ENCODE results near the gene SPSB3.

SPSB3 gene

DNA sequence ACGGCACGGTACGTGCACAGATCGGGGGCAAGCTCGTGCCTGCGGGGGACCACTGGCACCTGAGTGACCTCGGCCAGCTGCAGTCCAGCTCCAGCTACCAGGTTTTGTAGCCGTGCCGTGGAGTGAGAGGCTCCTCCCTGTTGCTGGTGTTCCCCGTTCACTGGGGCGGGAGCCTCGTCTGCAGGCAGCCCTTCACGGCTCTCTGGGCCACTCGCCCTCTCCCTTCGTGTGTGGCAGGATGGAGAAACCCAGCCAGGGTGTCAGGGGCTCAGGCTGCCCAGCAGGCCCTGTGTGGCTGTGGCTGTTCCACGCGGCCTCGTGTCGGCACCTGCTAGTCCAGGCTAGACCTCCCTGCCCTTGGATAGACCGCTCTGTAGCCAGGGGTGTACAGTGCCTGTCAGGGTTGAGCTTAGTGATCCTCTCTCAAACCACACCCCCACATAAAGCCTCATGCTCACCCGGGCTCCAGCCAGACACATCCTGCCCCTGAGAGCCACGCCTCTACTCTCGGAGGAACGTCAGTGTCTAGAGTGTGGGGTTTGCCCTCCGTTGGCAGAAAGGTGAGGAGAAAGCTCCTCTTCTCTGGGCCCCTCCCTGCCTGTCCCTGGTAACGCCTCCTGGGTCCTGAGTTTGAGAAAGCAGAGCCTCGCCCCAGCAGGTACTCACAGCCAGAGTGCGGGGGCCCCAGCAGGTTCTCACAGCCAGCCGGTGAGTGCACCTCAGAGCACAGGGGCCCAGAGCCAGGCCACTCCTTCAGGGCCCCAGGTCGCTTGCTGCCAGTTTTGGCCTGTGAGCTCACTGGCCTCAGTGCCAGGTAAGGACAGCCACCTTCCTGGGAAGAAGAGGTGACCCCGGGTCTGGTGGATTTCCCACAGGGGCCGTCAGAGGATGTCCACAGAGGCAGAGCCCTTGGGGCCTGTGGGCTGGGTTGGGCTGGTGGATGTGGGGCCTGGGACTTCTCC, 38.7 kb downstream of the SPSB3 start:
- H3K9ac ChIP-seq (ENCODE audit: low read length) = no peak overlapping the region
- H2AK5ac ChIP-seq (ENCODE audit: low read length) = no peak overlapping the region
- H4K5ac ChIP-seq (ENCODE audit: low read length) = no peak overlapping the region
- no peak overlapping the region for H4K8ac ChIP-seq (ENCODE audit: low read depth, low read length)
- no peaks in the 10 kb centered on the region for H3K27me3 ChIP-seq (ENCODE audit: insufficient read depth, low read length, poor library complexity)
- H3K18ac ChIP-seq (ENCODE audit: low read length) = no peak overlapping the region
- H3K27ac ChIP-seq (ENCODE audit: low read depth, low read length) = no peak overlapping the region
- no peak overlapping the region for H3K4me3 ChIP-seq (ENCODE audit: low read length)
- H3K4ac ChIP-seq (ENCODE audit: low read depth, low read length) = no peak overlapping the region
- H3K36me3 ChIP-seq (ENCODE audit: control insufficient read depth, insufficient read depth, low read length) = no peaks in the 10 kb centered on the region
- no peaks in the 10 kb centered on the region for H3K79me1 ChIP-seq (ENCODE audit: low read length)
- H3K56ac ChIP-seq (ENCODE audit: low read length) = no peak overlapping the region
- H3K4me1 ChIP-seq (ENCODE audit: control insufficient read depth, low read depth, low read length) = no peaks in the 10 kb centered on the region
- no peak for DNase-seq
- H3K79me2 ChIP-seq (ENCODE audit: control insufficient read depth, insufficient read depth, low read length) = no peaks in the 10 kb centered on the region
- no peak overlapping the region for H3K23ac ChIP-seq (ENCODE audit: low read length)
- no CpG with 5 or more reads among the region's 32 CpGs for WGBS (ENCODE audit: extremely low coverage, insufficient coverage, low lambda C conversion rate)
- H2BK5ac ChIP-seq (ENCODE audit: low read length) = no peak overlapping the region
- H2BK120ac ChIP-seq (ENCODE audit: low read depth, low read length) = no peak overlapping the region
- no peak overlapping the region for H2BK15ac ChIP-seq (replicated peaks; ENCODE audit: low read depth)
- no peak overlapping the region for H3K4me2 ChIP-seq (ENCODE audit: low read length)

- no CpG with 5 or more reads among the region's 19 CpGs for WGBS (ENCODE audit: extremely low coverage, insufficient coverage, low lambda C conversion rate)
- DNase-seq = no peak
- Histone ChIP-seq H4K8ac (ENCODE audit: low read depth, low read length) (no peak overlapping the region), H3K4me3 (ENCODE audit: low read length) (no peak overlapping the region), H3K18ac (ENCODE audit: low read length) (no peak overlapping the region), H3K4ac (ENCODE audit: low read depth, low read length) (no peak overlapping the region), H3K9ac (ENCODE audit: low read length) (no peak overlapping the region), H4K5ac (ENCODE audit: low read length) (no peak overlapping the region), H3K36me3 (ENCODE audit: control insufficient read depth, insufficient read depth, low read length) (no peaks in the 10 kb centered on the region), H3K4me2 (ENCODE audit: low read length) (no peak overlapping the region), H2AK5ac (ENCODE audit: low read length) (no peak overlapping the region), H3K79me2 (ENCODE audit: control insufficient read depth, insufficient read depth, low read length) (no peaks in the 10 kb centered on the region), H2BK120ac (ENCODE audit: low read depth, low read length) (no peak overlapping the region), H3K27me3 (ENCODE audit: insufficient read depth, low read length, poor library complexity) (no peaks in the 10 kb centered on the region), H3K79me1 (ENCODE audit: low read length) (no peaks in the 10 kb centered on the region), H2BK5ac (ENCODE audit: low read length) (no peak overlapping the region), H3K23ac (ENCODE audit: low read length) (no peak overlapping the region), H3K4me1 (ENCODE audit: control insufficient read depth, low read depth, low read length) (no peaks in the 10 kb centered on the region), H3K56ac (ENCODE audit: low read length) (no peak overlapping the region), H3K27ac (ENCODE audit: low read depth, low read length) (no peak overlapping the region), H2BK15ac (replicated peaks; ENCODE audit: low read depth) (no peak overlapping the region)
These were observed 40.7 kb downstream of the SPSB3 start for GRCh38 chr16:1741553-1742165.

GRCh38 chr16:1740781-1741490, 41.4 kb downstream of the SPSB3 start:
- no peak overlapping the region for H3K9ac ChIP-seq (ENCODE audit: low read length)
- H3K4me2 ChIP-seq (ENCODE audit: low read length) = no peak overlapping the region
- no peaks in the 10 kb centered on the region for H3K79me2 ChIP-seq (ENCODE audit: control insufficient read depth, insufficient read depth, low read length)
- H3K23ac ChIP-seq (ENCODE audit: low read length) = no peak overlapping the region
- no peak overlapping the region for H2BK5ac ChIP-seq (ENCODE audit: low read length)
- H3K4ac ChIP-seq (ENCODE audit: low read depth, low read length) = no peak overlapping the region
- no peak overlapping the region for H2BK15ac ChIP-seq (replicated peaks; ENCODE audit: low read depth)
- no peak overlapping the region for H4K8ac ChIP-seq (ENCODE audit: low read depth, low read length)
- H3K56ac ChIP-seq (ENCODE audit: low read length) = no peak overlapping the region
- H3K18ac ChIP-seq (ENCODE audit: low read length) = no peak overlapping the region
- H2BK120ac ChIP-seq (ENCODE audit: low read depth, low read length) = no peak overlapping the region
- no peak overlapping the region for H3K27ac ChIP-seq (ENCODE audit: low read depth, low read length)
- H2AK5ac ChIP-seq (ENCODE audit: low read length) = no peak overlapping the region
- DNase-seq = no peak
- H4K5ac ChIP-seq (ENCODE audit: low read length) = no peak overlapping the region
- no CpG with 5 or more reads among the region's 30 CpGs for WGBS (ENCODE audit: extremely low coverage, insufficient coverage, low lambda C conversion rate)
- no peak overlapping the region for H3K4me3 ChIP-seq (ENCODE audit: low read length)
- no peaks in the 10 kb centered on the region for H3K4me1 ChIP-seq (ENCODE audit: control insufficient read depth, low read depth, low read length)
- H3K36me3 ChIP-seq (ENCODE audit: control insufficient read depth, insufficient read depth, low read length) = no peaks in the 10 kb centered on the region
- H3K27me3 ChIP-seq (ENCODE audit: insufficient read depth, low read length, poor library complexity) = no peaks in the 10 kb centered on the region
- no peaks in the 10 kb centered on the region for H3K79me1 ChIP-seq (ENCODE audit: low read length)

- no peak overlapping the region for H2AK5ac ChIP-seq (ENCODE audit: low read length)
- H3K36me3 ChIP-seq (ENCODE audit: control insufficient read depth, insufficient read depth, low read length) = no peaks in the 10 kb centered on the region
- H3K23ac ChIP-seq (ENCODE audit: low read length) = no peak overlapping the region
- no peak overlapping the region for H4K8ac ChIP-seq (ENCODE audit: low read depth, low read length)
- no peak overlapping the region for H3K9ac ChIP-seq (ENCODE audit: low read length)
- H3K18ac ChIP-seq (ENCODE audit: low read length) = no peak overlapping the region
- H3K4me1 ChIP-seq (ENCODE audit: control insufficient read depth, low read depth, low read length) = no peaks in the 10 kb centered on the region
- H2BK120ac ChIP-seq (ENCODE audit: low read depth, low read length) = no peak overlapping the region
- no peaks in the 10 kb centered on the region for H3K79me1 ChIP-seq (ENCODE audit: low read length)
- no peak overlapping the region for H3K4me3 ChIP-seq (ENCODE audit: low read length)
- no peak overlapping the region for H2BK5ac ChIP-seq (ENCODE audit: low read length)
- WGBS (ENCODE audit: extremely low coverage, insufficient coverage, low lambda C conversion rate) = no CpG with 5 or more reads among the region's 33 CpGs
- H3K4ac ChIP-seq (ENCODE audit: low read depth, low read length) = no peak overlapping the region
- H3K27me3 ChIP-seq (ENCODE audit: insufficient read depth, low read length, poor library complexity) = no peaks in the 10 kb centered on the region
- no peak for DNase-seq
- no peak overlapping the region for H4K5ac ChIP-seq (ENCODE audit: low read length)
- no peaks in the 10 kb centered on the region for H3K79me2 ChIP-seq (ENCODE audit: control insufficient read depth, insufficient read depth, low read length)
- no peak overlapping the region for H3K56ac ChIP-seq (ENCODE audit: low read length)
- H3K27ac ChIP-seq (ENCODE audit: low read depth, low read length) = no peak overlapping the region
- H2BK15ac ChIP-seq (replicated peaks; ENCODE audit: low read depth) = no peak overlapping the region
- H3K4me2 ChIP-seq (ENCODE audit: low read length) = no peak overlapping the region
These were observed 42.1 kb downstream of the SPSB3 start for GRCh38 chr16:1740234-1740633.

DNA sequence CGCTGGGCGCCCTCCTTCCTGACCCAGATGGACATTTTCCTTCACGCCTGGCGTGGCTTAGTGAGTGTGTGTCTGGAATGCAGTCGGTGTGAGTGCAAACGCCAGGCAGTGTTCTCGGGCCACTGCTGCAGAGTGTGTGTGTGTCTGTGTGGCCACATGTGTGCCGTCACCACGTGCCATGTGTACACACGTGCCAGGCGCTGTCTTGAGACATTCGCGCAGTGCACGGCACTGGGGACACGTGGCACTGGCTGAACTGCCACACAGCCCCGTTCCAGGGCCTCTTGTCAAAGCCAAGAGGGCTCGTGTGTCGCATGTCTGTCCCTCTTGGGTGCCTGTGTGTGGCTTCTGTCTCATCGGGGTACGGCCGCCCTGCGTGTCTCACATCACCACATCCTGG, 47.6 kb downstream of the SPSB3 start:
- H3K4me1 ChIP-seq (ENCODE audit: control insufficient read depth, low read depth, low read length) = no peaks in the 10 kb centered on the region
- no peak overlapping the region for H2AK5ac ChIP-seq (ENCODE audit: low read length)
- no peak overlapping the region for H3K27ac ChIP-seq (ENCODE audit: low read depth, low read length)
- H3K9ac ChIP-seq (ENCODE audit: low read length) = no peak overlapping the region
- H4K8ac ChIP-seq (ENCODE audit: low read depth, low read length) = no peak overlapping the region
- H2BK5ac ChIP-seq (ENCODE audit: low read length) = no peak overlapping the region
- no peaks in the 10 kb centered on the region for H3K36me3 ChIP-seq (ENCODE audit: control insufficient read depth, insufficient read depth, low read length)
- no peak overlapping the region for H3K23ac ChIP-seq (ENCODE audit: low read length)
- H4K5ac ChIP-seq (ENCODE audit: low read length) = no peak overlapping the region
- H3K4ac ChIP-seq (ENCODE audit: low read depth, low read length) = no peak overlapping the region
- H2BK15ac ChIP-seq (replicated peaks; ENCODE audit: low read depth) = no peak overlapping the region
- no peak overlapping the region for H3K4me2 ChIP-seq (ENCODE audit: low read length)
- no peak overlapping the region for H2BK120ac ChIP-seq (ENCODE audit: low read depth, low read length)
- H3K56ac ChIP-seq (ENCODE audit: low read length) = no peak overlapping the region
- H3K18ac ChIP-seq (ENCODE audit: low read length) = no peak overlapping the region
- DNase-seq = no peak
- H3K27me3 ChIP-seq (ENCODE audit: insufficient read depth, low read length, poor library complexity) = no peaks in the 10 kb centered on the region
- H3K4me3 ChIP-seq (ENCODE audit: low read length) = no peak overlapping the region
- no peaks in the 10 kb centered on the region for H3K79me2 ChIP-seq (ENCODE audit: control insufficient read depth, insufficient read depth, low read length)
- no CpG with 5 or more reads among the region's 22 CpGs for WGBS (ENCODE audit: extremely low coverage, insufficient coverage, low lambda C conversion rate)
- no peaks in the 10 kb centered on the region for H3K79me1 ChIP-seq (ENCODE audit: low read length)

Measured in mesendoderm (in vitro differentiated cells).